Measurements from ENCODE around the gene TDG. TPM values are rescaled to one million over a fixed set of nuclear protein-coding genes. Genes with fewer than 3 reads are reported as not detected.

Gene TDG
- total RNA-seq, 4 donors from 2014 or later: 18.9 to 24.3 (median 21.1) TPM

GRCh38 chr12:103998976-103999375, 33.3 kb downstream of the TDG start:
- TF ChIP-seq POLR2A (IDR thresholded peaks at IDR 0.05) (no peak), CTCF (IDR thresholded peaks at IDR 0.05) (no peak)
- no peak for DNase-seq (ENCODE audit: low spot score in 2 of 2)
- intact Hi-C loops (cut with DNase I; ENCODE audit: low total_unique reads): no loop called here
- WGBS, 2 donors: 78 to 82% methylated on average over 5 of the region's 5 CpGs
- no peak overlapping the region for H3K4me3 ChIP-seq (ENCODE audit: low read depth, poor library complexity, severe bottlenecking)

- DNase-seq (ENCODE audit: low spot score in 2 of 2): no peak
- TF ChIP-seq POLR2A (IDR thresholded peaks at IDR 0.05): no peak
- TF ChIP-seq CTCF (IDR thresholded peaks at IDR 0.05): no peak
- WGBS, 2 donors: 37 to 41% methylated on average over 3 of the region's 3 CpGs
- H3K4me3 ChIP-seq (ENCODE audit: low read depth, poor library complexity, severe bottlenecking): no peak overlapping the region
- intact Hi-C loops (cut with DNase I; ENCODE audit: low total_unique reads): no loop called here
Observed at GRCh38 chr12:104000807-104001434, 35.2 kb downstream of the TDG start.

DNA sequence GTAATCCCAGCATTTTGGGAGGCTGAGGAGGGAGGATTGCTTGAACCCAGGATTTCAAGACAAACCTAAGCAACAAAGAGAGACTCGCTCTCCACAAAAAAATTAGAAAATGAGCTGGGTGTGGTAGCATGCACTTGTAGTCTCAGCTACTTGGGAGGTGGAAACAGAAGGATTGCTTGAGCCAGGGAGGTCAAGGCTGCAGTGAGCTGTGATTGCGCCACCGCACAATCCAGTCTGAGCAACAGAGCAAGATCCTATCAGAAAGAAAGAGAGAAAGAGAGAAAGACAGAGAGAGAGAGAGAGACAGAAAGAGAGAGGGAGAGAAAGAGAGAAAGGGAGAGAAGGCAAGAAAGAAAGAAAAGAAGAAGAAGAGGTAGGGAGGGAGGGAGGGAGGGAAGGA, 37.0 kb downstream of the TDG start:
- WGBS, 2 donors: 96 to 100% methylated on average over 3 of the region's 3 CpGs
- intact Hi-C loops (cut with DNase I; ENCODE audit: low total_unique reads): no loop called here
- no peak for DNase-seq (ENCODE audit: low spot score in 2 of 2)
- TF ChIP-seq POLR2A (IDR thresholded peaks at IDR 0.05) (no peak), CTCF (IDR thresholded peaks at IDR 0.05) (no peak)
- no peak overlapping the region for H3K4me3 ChIP-seq (ENCODE audit: low read depth, poor library complexity, severe bottlenecking)

DNA sequence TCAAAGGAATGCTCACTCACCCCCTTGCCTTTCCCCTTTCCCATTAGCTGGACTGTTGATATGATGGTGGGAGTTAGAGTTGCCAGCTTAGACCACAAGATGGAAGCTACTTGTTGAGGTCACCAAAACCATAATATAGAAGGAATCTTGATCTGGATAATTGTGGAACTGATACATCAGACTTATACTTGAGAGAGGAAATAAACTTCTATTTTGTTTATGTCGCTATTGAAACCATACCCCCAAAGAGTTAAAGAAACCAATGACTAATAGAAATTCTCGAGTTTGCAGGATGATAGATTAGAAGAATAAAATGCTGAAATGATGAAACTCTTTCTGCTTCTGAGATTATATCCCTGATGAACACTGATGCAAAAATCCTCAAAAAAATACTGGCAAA, 37.9 kb downstream of the TDG start:
- no peak for TF ChIP-seq CTCF (IDR thresholded peaks at IDR 0.05)
- TF ChIP-seq POLR2A (IDR thresholded peaks at IDR 0.05): no peak
- DNase-seq (ENCODE audit: low spot score in 2 of 2): no peak
- 71 to 75% methylated on average over 2 of the region's 2 CpGs for WGBS, 2 donors
- H3K4me3 ChIP-seq (ENCODE audit: low read depth, poor library complexity, severe bottlenecking): no peak overlapping the region
- intact Hi-C loops (cut with DNase I; ENCODE audit: low total_unique reads): no loop called here

DNA sequence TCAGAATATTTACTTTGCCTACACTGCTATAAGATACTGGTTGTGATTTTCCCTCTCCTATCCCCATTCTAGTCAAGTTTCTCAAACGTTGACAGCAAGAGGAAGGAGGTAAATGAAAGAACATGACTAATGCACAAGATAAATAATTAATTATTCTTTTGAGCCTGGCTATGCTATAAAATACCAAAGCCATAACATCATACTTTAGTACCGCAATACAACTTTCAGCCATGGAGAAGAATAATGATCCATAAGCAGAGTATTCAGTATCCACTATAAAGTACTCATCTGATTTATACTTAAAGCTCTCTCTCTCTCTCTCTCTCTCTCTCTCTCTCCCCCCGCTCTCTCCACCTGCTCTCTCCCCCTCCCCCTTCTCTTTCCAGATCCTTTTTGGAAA, 41.3 kb downstream of the TDG start:
- no peak for TF ChIP-seq POLR2A (IDR thresholded peaks at IDR 0.05)
- no peak for TF ChIP-seq CTCF (IDR thresholded peaks at IDR 0.05)
- no peak for DNase-seq (ENCODE audit: low spot score in 2 of 2)
- intact Hi-C loops (cut with DNase I; ENCODE audit: low total_unique reads): no loop called here
- no peak overlapping the region for H3K4me3 ChIP-seq (ENCODE audit: low read depth, poor library complexity, severe bottlenecking)
- 40 to 43% methylated on average over 3 of the region's 3 CpGs for WGBS, 2 donors

- 94% methylated on average over 4 of the region's 4 CpGs for WGBS, 2 donors
- DNase-seq (ENCODE audit: low spot score in 2 of 2): no peak
- intact Hi-C loops (cut with DNase I; ENCODE audit: low total_unique reads): no loop called here
- TF ChIP-seq POLR2A (IDR thresholded peaks at IDR 0.05) (no peak), CTCF (IDR thresholded peaks at IDR 0.05) (no peak)
- H3K4me3 ChIP-seq (ENCODE audit: low read depth, poor library complexity, severe bottlenecking): no peak overlapping the region
Observed at GRCh38 chr12:104010121-104010520, 44.4 kb downstream of the TDG start.

All from lower leg skin (tissue), 4 donors.